HepG2 (cell line): ENCODE measurements around the gene SLC38A8.

Experiments
- ATF5 ChIP-seq: sonication (generic); formaldehyde crosslinking; IDR thresholded peaks from 2 replicates; pipeline ENCODE4 v1.4.0; 2020; ENCODE audit warnings: mild to moderate bottlenecking, low read depth, missing genetic modification reagents
- BCL3 ChIP-seq: sonication (generic); formaldehyde crosslinking; IDR thresholded peaks from 2 replicates; pipeline ENCODE4 v1.5.1; 2020; ENCODE audit warnings: mild to moderate bottlenecking, missing genetic modification reagents, moderate library complexity
- CTCF ChIP-seq: sonication (generic); formaldehyde crosslinking; IDR thresholded peaks from 2 replicates; pipeline ENCODE4 v1.5.0; 2020; ENCODE audit warnings: mild to moderate bottlenecking, missing genetic modification reagents, moderate library complexity
- ELF1 ChIP-seq: sonication (generic); formaldehyde crosslinking; IDR thresholded peaks from 2 replicates; pipeline ENCODE4 v1.4.0; 2020; ENCODE audit warnings: missing genetic modification reagents
- FOXP1 ChIP-seq, 2 experiments: fragments of 450-650 bp in 1 of 2; IDR thresholded peaks; 2 replicates each; pipeline ENCODE4 v1.6.1; 2017 to 2018; ENCODE audit warnings: antibody characterized with exemption in 1 of 2
- MAX ChIP-seq: IDR thresholded peaks from 2 replicates; pipeline ENCODE4 v1.6.1; 2012; ENCODE audit warnings: inconsistent platforms
- POLR2AphosphoS5 ChIP-seq: IDR thresholded peaks from 2 replicates; pipeline ENCODE4 v1.6.1; 2012; ENCODE audit warnings: low read depth, low read length
- RBM22 ChIP-seq: fragments of 200-400 bp; formaldehyde crosslinking; optimal IDR thresholded peaks from 2 replicates; pipeline ENCODE3; 2017; ENCODE audit warnings: mild to moderate bottlenecking, low read length, moderate library complexity
- SMC3 ChIP-seq: IDR thresholded peaks from 2 replicates; pipeline ENCODE4 v1.6.1; 2011; ENCODE audit warnings: low read length, improper control_type of control experiment
- TCF7L2 ChIP-seq: IDR thresholded peaks from 2 replicates; pipeline ENCODE4 v1.6.1; 2011; ENCODE audit warnings: mild to moderate bottlenecking, low read depth, low read length, moderate library complexity
- ZFX ChIP-seq: sonication (generic); formaldehyde crosslinking; IDR thresholded peaks from 2 replicates; pipeline ENCODE4 v1.4.0; 2020; ENCODE audit warnings: mild to moderate bottlenecking, low read depth, missing genetic modification reagents, moderate library complexity
- ZNF33A ChIP-seq: sonication (generic); formaldehyde crosslinking; IDR thresholded peaks from 2 replicates; pipeline ENCODE4 v1.5.1; 2020; ENCODE audit warnings: missing genetic modification reagents, mild to moderate bottlenecking, moderate library complexity, borderline replicate concordance

GRCh38 chr16:84020353-84020752 lies 22.2 kb downstream of the SLC38A8 start:
- TF ChIP-seq SMC3 (no peak), POLR2AphosphoS5 (no peak), BCL3 (CRISPR knock-in tag) (no peak), ZFX (CRISPR knock-in tag) (no peak), MAX (no peak), ELF1 (CRISPR knock-in tag) (no peak), TCF7L2 (no peak), CTCF (CRISPR knock-in tag) (no peak), ZNF33A (CRISPR knock-in tag) (no peak), ATF5 (CRISPR knock-in tag) (no peak), FOXP1 (IDR thresholded peaks at IDR 0.05) (no peak), FOXP1 (CRISPR knock-in tag; IDR thresholded peaks at IDR 0.05) (no peak), RBM22 (no peak)
